ENCODE measurements around the gene ARID5B. TPM values are rescaled to one million over a fixed set of nuclear protein-coding genes. Genes with fewer than 3 reads are reported as not detected.

Gene ARID5B
- total and polyA plus RNA-seq, 2 experiments from 2014 or later = 1.3 to 1.6 TPM

DNA sequence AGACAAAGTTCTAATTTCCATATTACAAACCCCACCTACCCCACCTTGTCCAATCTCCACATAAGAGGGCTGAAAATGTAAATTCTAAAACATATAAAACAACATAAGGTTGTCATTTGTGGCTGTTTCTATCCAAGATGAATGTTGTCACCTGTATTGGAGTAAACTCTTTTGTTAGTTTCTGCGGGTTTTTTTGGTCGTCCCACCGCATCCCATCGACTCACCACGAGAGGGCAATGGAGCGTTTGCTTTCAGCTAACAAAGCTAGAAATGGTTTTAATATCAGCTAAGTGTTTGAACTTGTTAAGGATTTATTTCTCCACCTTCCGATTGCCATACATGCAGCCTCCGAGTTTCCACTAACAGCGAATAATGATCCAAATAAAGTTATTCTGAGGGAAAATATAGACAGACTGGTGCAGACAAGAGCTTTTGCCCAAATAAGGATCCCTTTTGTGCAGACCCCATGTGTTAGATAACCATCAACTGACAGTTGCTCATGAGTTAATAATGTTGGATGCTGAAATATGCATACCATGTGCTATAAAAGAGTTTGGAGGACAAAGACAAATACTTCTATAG is 137.2 kb downstream of the ARID5B start:
- H3K27me3 ChIP-seq (ENCODE audit: insufficient read depth) = peaks cover 21% of the 10 kb centered on the region
- Mint-ChIP-seq H3K27ac (no peak overlapping the region), H3K27me3 (ENCODE audit: insufficient read depth, low read depth, poor library complexity) (peaks cover 2% of the 10 kb centered on the region), H3K4me3 (no peak overlapping the region), H3K4me1 (peaks cover 33% of the 10 kb centered on the region), H3K9me3 (no peaks in the 10 kb centered on the region), H3K36me3 (ENCODE audit: low read depth) (no peaks in the 10 kb centered on the region)
- no peaks in the 10 kb centered on the region for H3K36me3 ChIP-seq (ENCODE audit: insufficient read depth)
- H3K4me1 ChIP-seq (ENCODE audit: insufficient read depth) = peaks cover 37% of the 10 kb centered on the region
- H4K20me1 ChIP-seq (replicated peaks; ENCODE audit: insufficient read depth) = no peaks in the 10 kb centered on the region
- DNase-seq (ENCODE audit: low spot score) (peak; percentile 81), ATAC-seq (peak; percentile 39; the same call in 1 of the 3 replicates)
- H3K79me2 ChIP-seq (replicated peaks; ENCODE audit: insufficient read depth) = no peaks in the 10 kb centered on the region
- TF ChIP-seq CTCF (conservative IDR thresholded peaks at IDR 0.05; ENCODE audit: low read depth in 2 of 2) = peak; percentile 84 to 88
- TF ChIP-seq JUNB (IDR thresholded peaks at IDR 0.05; ENCODE audit: unreplicated experiment) = no peak
- H3F3A ChIP-seq (replicated peaks; ENCODE audit: low read depth) = no peaks in the 10 kb centered on the region
- H2AFZ ChIP-seq = no peak overlapping the region
- H3K9me2 ChIP-seq (ENCODE audit: insufficient read depth) = no peaks in the 10 kb centered on the region
- H3K4me3 ChIP-seq = no peak overlapping the region
- no peak overlapping the region for H3K4me2 ChIP-seq
- no peak overlapping the region for H3K27ac ChIP-seq (ENCODE audit: low read depth)

DNA sequence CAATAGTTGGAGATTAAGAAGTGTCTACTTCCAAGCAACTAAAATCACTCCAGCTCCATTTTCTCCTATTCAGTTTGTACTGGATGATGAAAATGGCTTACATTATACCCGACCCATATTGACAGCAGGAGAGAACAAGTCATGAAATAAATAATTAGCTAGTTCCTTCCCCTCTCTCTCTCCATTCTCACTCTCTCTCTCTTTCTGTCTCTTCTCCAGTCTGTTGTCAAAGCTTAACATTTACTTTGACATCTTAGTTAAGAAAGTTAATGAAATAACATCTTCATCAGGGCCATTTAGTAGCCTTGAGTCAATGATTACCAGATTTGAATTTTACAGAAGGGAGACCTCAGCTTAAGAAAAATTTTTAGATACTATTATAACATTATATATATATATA is 138.5 kb downstream of the ARID5B start:
- Mint-ChIP-seq H3K9me3 (no peaks in the 10 kb centered on the region), H3K36me3 (ENCODE audit: low read depth) (no peaks in the 10 kb centered on the region), H3K27ac (no peak overlapping the region), H3K27me3 (ENCODE audit: insufficient read depth, low read depth, poor library complexity) (no peaks in the 10 kb centered on the region), H3K4me3 (no peak overlapping the region), H3K4me1 (peaks cover 36% of the 10 kb centered on the region)
- no peak overlapping the region for H3K4me2 ChIP-seq
- H3K79me2 ChIP-seq (replicated peaks; ENCODE audit: insufficient read depth) = no peaks in the 10 kb centered on the region
- no peaks in the 10 kb centered on the region for H4K20me1 ChIP-seq (replicated peaks; ENCODE audit: insufficient read depth)
- no peaks in the 10 kb centered on the region for H3K9me2 ChIP-seq (ENCODE audit: insufficient read depth)
- no peak overlapping the region for H3K4me3 ChIP-seq
- peaks cover 41% of the 10 kb centered on the region for H3K4me1 ChIP-seq (ENCODE audit: insufficient read depth)
- H3K27ac ChIP-seq (ENCODE audit: low read depth) = no peak overlapping the region
- H3F3A ChIP-seq (replicated peaks; ENCODE audit: low read depth) = no peaks in the 10 kb centered on the region
- no peaks in the 10 kb centered on the region for H3K36me3 ChIP-seq (ENCODE audit: insufficient read depth)
- no peak overlapping the region for H2AFZ ChIP-seq
- H3K27me3 ChIP-seq (ENCODE audit: insufficient read depth) = peaks cover 21% of the 10 kb centered on the region
- DNase-seq (ENCODE audit: low spot score) (no peak), ATAC-seq (no peak)
- TF ChIP-seq, protein P1, sequence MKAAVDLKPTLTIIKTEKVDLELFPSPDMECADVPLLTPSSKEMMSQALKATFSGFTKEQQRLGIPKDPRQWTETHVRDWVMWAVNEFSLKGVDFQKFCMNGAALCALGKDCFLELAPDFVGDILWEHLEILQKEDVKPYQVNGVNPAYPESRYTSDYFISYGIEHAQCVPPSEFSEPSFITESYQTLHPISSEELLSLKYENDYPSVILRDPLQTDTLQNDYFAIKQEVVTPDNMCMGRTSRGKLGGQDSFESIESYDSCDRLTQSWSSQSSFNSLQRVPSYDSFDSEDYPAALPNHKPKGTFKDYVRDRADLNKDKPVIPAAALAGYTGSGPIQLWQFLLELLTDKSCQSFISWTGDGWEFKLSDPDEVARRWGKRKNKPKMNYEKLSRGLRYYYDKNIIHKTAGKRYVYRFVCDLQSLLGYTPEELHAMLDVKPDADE (IDR thresholded peaks at IDR 0.05) = no peak
- TF ChIP-seq, protein P2, sequence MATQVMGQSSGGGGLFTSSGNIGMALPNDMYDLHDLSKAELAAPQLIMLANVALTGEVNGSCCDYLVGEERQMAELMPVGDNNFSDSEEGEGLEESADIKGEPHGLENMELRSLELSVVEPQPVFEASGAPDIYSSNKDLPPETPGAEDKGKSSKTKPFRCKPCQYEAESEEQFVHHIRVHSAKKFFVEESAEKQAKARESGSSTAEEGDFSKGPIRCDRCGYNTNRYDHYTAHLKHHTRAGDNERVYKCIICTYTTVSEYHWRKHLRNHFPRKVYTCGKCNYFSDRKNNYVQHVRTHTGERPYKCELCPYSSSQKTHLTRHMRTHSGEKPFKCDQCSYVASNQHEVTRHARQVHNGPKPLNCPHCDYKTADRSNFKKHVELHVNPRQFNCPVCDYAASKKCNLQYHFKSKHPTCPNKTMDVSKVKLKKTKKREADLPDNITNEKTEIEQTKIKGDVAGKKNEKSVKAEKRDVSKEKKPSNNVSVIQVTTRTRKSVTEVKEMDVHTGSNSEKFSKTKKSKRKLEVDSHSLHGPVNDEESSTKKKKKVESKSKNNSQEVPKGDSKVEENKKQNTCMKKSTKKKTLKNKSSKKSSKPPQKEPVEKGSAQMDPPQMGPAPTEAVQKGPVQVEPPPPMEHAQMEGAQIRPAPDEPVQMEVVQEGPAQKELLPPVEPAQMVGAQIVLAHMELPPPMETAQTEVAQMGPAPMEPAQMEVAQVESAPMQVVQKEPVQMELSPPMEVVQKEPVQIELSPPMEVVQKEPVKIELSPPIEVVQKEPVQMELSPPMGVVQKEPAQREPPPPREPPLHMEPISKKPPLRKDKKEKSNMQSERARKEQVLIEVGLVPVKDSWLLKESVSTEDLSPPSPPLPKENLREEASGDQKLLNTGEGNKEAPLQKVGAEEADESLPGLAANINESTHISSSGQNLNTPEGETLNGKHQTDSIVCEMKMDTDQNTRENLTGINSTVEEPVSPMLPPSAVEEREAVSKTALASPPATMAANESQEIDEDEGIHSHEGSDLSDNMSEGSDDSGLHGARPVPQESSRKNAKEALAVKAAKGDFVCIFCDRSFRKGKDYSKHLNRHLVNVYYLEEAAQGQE (IDR thresholded peaks at IDR 0.05; ENCODE audit: unreplicated experiment) = no peak
- TF ChIP-seq ZNF114 (CRISPR knock-in tag; IDR thresholded peaks at IDR 0.05) (no peak), NANOG (IDR thresholded peaks at IDR 0.05; ENCODE audit: borderline replicate concordance) (no peak), JUNB (IDR thresholded peaks at IDR 0.05; ENCODE audit: unreplicated experiment) (no peak), STAT1 (IDR thresholded peaks at IDR 0.05; ENCODE audit: unreplicated experiment) (no peak), EZH2 (IDR thresholded peaks at IDR 0.05; ENCODE audit: low read depth, unreplicated experiment) (no peak)
- TF ChIP-seq, protein P3, sequence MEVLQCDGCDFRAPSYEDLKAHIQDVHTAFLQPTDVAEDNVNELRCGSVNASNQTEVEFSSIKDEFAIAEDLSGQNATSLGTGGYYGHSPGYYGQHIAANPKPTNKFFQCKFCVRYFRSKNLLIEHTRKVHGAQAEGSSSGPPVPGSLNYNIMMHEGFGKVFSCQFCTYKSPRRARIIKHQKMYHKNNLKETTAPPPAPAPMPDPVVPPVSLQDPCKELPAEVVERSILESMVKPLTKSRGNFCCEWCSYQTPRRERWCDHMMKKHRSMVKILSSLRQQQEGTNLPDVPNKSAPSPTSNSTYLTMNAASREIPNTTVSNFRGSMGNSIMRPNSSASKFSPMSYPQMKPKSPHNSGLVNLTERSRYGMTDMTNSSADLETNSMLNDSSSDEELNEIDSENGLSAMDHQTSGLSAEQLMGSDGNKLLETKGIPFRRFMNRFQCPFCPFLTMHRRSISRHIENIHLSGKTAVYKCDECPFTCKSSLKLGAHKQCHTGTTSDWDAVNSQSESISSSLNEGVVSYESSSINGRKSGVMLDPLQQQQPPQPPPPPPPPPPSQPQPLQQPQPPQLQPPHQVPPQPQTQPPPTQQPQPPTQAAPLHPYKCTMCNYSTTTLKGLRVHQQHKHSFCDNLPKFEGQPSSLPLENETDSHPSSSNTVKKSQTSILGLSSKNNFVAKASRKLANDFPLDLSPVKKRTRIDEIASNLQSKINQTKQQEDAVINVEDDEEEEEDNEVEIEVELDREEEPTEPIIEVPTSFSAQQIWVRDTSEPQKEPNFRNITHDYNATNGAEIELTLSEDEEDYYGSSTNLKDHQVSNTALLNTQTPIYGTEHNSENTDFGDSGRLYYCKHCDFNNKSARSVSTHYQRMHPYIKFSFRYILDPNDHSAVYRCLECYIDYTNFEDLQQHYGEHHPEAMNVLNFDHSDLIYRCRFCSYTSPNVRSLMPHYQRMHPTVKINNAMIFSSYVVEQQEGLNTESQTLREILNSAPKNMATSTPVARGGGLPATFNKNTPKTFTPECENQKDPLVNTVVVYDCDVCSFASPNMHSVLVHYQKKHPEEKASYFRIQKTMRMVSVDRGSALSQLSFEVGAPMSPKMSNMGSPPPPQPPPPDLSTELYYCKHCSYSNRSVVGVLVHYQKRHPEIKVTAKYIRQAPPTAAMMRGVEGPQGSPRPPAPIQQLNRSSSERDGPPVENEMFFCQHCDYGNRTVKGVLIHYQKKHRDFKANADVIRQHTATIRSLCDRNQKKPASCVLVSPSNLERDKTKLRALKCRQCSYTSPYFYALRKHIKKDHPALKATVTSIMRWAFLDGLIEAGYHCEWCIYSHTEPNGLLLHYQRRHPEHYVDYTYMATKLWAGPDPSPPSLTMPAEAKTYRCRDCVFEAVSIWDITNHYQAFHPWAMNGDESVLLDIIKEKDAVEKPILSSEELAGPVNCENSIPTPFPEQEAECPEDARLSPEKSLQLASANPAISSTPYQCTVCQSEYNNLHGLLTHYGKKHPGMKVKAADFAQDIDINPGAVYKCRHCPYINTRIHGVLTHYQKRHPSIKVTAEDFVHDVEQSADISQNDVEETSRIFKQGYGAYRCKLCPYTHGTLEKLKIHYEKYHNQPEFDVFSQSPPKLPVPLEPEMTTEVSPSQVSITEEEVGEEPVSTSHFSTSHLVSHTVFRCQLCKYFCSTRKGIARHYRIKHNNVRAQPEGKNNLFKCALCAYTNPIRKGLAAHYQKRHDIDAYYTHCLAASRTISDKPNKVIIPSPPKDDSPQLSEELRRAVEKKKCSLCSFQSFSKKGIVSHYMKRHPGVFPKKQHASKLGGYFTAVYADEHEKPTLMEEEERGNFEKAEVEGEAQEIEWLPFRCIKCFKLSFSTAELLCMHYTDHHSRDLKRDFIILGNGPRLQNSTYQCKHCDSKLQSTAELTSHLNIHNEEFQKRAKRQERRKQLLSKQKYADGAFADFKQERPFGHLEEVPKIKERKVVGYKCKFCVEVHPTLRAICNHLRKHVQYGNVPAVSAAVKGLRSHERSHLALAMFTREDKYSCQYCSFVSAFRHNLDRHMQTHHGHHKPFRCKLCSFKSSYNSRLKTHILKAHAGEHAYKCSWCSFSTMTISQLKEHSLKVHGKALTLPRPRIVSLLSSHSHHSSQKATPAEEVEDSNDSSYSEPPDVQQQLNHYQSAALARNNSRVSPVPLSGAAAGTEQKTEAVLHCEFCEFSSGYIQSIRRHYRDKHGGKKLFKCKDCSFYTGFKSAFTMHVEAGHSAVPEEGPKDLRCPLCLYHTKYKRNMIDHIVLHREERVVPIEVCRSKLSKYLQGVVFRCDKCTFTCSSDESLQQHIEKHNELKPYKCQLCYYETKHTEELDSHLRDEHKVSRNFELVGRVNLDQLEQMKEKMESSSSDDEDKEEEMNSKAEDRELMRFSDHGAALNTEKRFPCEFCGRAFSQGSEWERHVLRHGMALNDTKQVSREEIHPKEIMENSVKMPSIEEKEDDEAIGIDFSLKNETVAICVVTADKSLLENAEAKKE (CRISPR knock-in tag; IDR thresholded peaks at IDR 0.05) = no peak

Measured in GM23338 (cell line).